K562 (cell line): Measurements from ENCODE around the gene TRMT2A. TPM values are rescaled to one million over a fixed set of nuclear protein-coding genes. Genes with fewer than 3 reads are reported as not detected.
A peak's percentile ranks its signal among the peaks of the same experiment; 100 is the strongest.

ENCODE experiments used
- ATF6 ChIP-seq: sonication (generic); formaldehyde crosslinking; IDR thresholded peaks from 2 replicates; pipeline ENCODE4 v1.4.0; 2020; ENCODE audit warnings: mild to moderate bottlenecking, missing genetic modification reagents
- ETV5 ChIP-seq: sonication (generic); formaldehyde crosslinking; IDR thresholded peaks from 2 replicates; pipeline ENCODE4 v1.4.0; 2020; ENCODE audit warnings: low read depth, mild to moderate bottlenecking, missing genetic modification reagents
- FOXA3 ChIP-seq, 2 experiments: fragments of 450-650 bp in 1 of 2; sonication (generic) in 1 of 2; formaldehyde crosslinking; IDR thresholded peaks in 1 of 2; conservative IDR thresholded peaks in 1 of 2; 2 replicates each; pipeline versions ENCODE4 v1.4.0 to v1.8.0; 2020 to 2022; ENCODE audit warnings: mild to moderate bottlenecking in 2 of 2, missing genetic modification reagents in 1 of 2
- HEY1 ChIP-seq: fragments of 250-450 bp; sonication (Bioruptor Pico); IDR thresholded peaks from 2 replicates; pipeline ENCODE4 v1.5.0; 2020; ENCODE audit warnings: mild to moderate bottlenecking, moderate library complexity, borderline replicate concordance
- MAFG ChIP-seq: fragments of 450-650 bp; conservative IDR thresholded peaks from 2 replicates; pipeline ENCODE4 v1.6.1; 2016; ENCODE audit warnings: missing genetic modification characterization, missing compliant biosample characterization
- NFRKB ChIP-seq: fragments of 450-650 bp; IDR thresholded peaks from 2 replicates; pipeline ENCODE4 v1.6.1; 2016; ENCODE audit warnings: low read depth
- NONO ChIP-seq, 2 experiments: fragments of 200-400 bp in 1 of 2; fragments of 450-650 bp in 1 of 2; formaldehyde crosslinking in 1 of 2; IDR thresholded peaks; 2 replicates each; pipeline ENCODE4 v1.6.1; 2017; ENCODE audit warnings: low read depth in 2 of 2, mild to moderate bottlenecking in 2 of 2, moderate library complexity in 2 of 2, low read length in 1 of 2
- PCBP2 ChIP-seq: fragments of 200-400 bp; formaldehyde crosslinking; IDR thresholded peaks from 2 replicates; pipeline ENCODE4 v1.6.1; 2018; ENCODE audit warnings: low read length, low read depth, mild to moderate bottlenecking, moderate library complexity; ENCODE audit not compliant: poor library complexity, severe bottlenecking
- TCF7 ChIP-seq: sonication (generic); IDR thresholded peaks from 2 replicates; pipeline ENCODE4 v1.6.1; 2016; ENCODE audit warnings: antibody characterized with exemption, borderline replicate concordance
- ZNF184 ChIP-seq: sonication (generic); formaldehyde crosslinking; IDR thresholded peaks from 2 replicates; pipeline ENCODE4 v1.5.0; 2020; ENCODE audit warnings: missing genetic modification reagents
- ZNF197 ChIP-seq: fragments of 200-800 bp; sonication (Bioruptor generic); IDR thresholded peaks from 2 replicates; pipeline ENCODE4 v1.6.1; 2016; ENCODE audit warnings: low read depth, missing genetic modification characterization, missing compliant biosample characterization
- ZNF280A ChIP-seq: fragments of 450-650 bp; IDR thresholded peaks from 2 replicates; pipeline ENCODE4 v1.6.1; 2018; ENCODE audit warnings: mild to moderate bottlenecking, low read depth; ENCODE audit not compliant: partially characterized antibody
- ZNF324 ChIP-seq: fragments of 250-450 bp; sonication (Bioruptor Pico); IDR thresholded peaks from 2 replicates; pipeline ENCODE4 v1.4.0; 2020; ENCODE audit warnings: mild to moderate bottlenecking
- polyA plus RNA-seq, 8 experiments: library from polyadenylated mRNA; depleted of rRNA in 4 of 8; stranded (reverse) in 5 of 8; unstranded in 3 of 8; fragments of >200 nt; fragmentation: Nextera tagmentation in 2 of 8; fragmentation: Illumina TruSeq in 1 of 8; extraction: Ambion mirVana in 2 of 8; extraction: Trizol in 1 of 8; gene quantifications; 2 replicates each; pipeline versions ENCODE4 v1.2.1 to v1.2.3, GENCODE V29; 2011 to 2014; ENCODE audit warnings: inconsistent platforms in 1 of 8, missing spikeins in 1 of 8
- total RNA-seq, 7 experiments: library from RNA; depleted of rRNA in 6 of 7; stranded (reverse); fragments of >200 nt in 6 of 7; fragmentation: Illumina TruSeq in 2 of 7; extraction: Trizol in 2 of 7; gene quantifications; 2 replicates each; pipeline versions ENCODE4 v1.2.1 to v1.2.3, GENCODE V29; 2011 to 2021; ENCODE audit warnings: low replicate concordance in 1 of 7
- TF ChIP-seq, protein P1 (sequence below): sonication (generic); formaldehyde crosslinking; IDR thresholded peaks from 2 replicates; pipeline ENCODE4 v1.8.0; 2022; ENCODE audit warnings: mild to moderate bottlenecking, missing genetic modification reagents, borderline replicate concordance
- TF ChIP-seq, protein P2 (sequence below): fragments of 450-650 bp; IDR thresholded peaks from 2 replicates; pipeline ENCODE4 v1.6.1; 2016; ENCODE audit warnings: antibody characterized with exemption
- TF ChIP-seq, protein P3 (sequence below): IDR thresholded peaks from 2 replicates; pipeline ENCODE4 v1.6.1; 2016; ENCODE audit warnings: missing genetic modification characterization, missing compliant biosample characterization

The TRMT2A gene
- total and polyA plus RNA-seq, 9 of the 15 experiments (the other 6 are each of a cell fraction or from before 2014, with no cell fraction given), result 1.6 to 265 (median 140) TPM

DNA sequence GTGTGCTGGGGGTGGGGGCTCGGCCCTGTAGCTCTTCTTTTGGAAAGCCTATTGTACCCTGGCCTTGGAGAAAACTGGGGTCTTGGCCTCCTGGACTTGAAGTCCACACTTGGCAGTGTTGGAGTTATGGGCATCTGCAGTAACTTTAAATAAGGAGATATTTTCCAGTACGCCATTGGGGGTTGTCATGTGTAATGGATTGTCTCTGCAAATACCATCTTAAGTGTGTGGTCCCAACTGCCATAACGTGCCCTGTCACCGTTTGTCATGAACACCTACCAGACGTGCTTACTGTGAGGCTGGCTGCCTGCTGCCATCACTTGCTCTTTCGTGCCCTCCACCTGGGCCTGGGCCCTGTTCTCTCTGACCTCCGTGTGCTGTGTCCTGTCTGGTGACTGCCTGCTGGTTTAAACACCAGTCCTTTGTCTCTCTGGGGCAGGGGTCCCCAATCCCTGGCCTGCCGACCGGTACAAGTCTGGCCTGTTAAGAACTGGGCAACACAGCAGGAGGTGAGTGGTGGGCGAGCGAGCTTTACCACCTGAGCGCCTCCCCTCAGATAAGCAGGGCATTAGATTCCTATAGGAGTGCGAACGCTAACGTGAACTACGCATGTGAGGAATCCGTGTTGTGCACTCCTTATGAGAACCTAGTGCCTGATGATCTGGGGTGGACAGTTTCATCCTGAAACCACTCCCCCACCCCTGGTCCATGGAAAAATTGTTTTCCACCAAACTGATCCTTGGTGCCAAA, 11.0 kb upstream of the TRMT2A start (continued):
- TF ChIP-seq, protein P1, sequence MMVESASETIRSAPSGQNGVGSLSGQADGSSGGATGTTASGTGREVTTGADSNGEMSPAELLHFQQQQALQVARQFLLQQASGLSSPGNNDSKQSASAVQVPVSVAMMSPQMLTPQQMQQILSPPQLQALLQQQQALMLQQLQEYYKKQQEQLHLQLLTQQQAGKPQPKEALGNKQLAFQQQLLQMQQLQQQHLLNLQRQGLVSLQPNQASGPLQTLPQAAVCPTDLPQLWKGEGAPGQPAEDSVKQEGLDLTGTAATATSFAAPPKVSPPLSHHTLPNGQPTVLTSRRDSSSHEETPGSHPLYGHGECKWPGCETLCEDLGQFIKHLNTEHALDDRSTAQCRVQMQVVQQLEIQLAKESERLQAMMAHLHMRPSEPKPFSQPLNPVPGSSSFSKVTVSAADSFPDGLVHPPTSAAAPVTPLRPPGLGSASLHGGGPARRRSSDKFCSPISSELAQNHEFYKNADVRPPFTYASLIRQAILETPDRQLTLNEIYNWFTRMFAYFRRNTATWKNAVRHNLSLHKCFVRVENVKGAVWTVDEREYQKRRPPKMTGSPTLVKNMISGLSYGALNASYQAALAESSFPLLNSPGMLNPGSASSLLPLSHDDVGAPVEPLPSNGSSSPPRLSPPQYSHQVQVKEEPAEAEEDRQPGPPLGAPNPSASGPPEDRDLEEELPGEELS (CRISPR knock-in tag), result no peak
- no peak for TF ChIP-seq ZNF184 (CRISPR knock-in tag)
- TF ChIP-seq ATF6 (CRISPR knock-in tag), result no peak
- TF ChIP-seq TCF7, result no peak
- TF ChIP-seq ZNF324 (CRISPR knock-in tag), result no peak
- no peak for TF ChIP-seq MAFG (tag)
- no peak for TF ChIP-seq HEY1 (CRISPR knock-in tag)
- TF ChIP-seq ETV5, result no peak
- TF ChIP-seq PCBP2, result no peak
- no peak for TF ChIP-seq ZNF197 (CRISPR knock-in tag)
- TF ChIP-seq NONO (IDR thresholded peaks at IDR 0.05; ENCODE audit: low read depth in 2 of 2, low read length in 1 of 2), result no peak
- 0 out of 4 replicates have a peak, but pooled peaks of 1 of the 2 experiments have one; percentile 21 for TF ChIP-seq FOXA3 (CRISPR knock-in tag; conservative IDR thresholded peaks at IDR 0.05 in 1 of 2, IDR thresholded peaks at IDR 0.05 in 1 of 2)
- TF ChIP-seq NFRKB, result no peak
- no peak for TF ChIP-seq ZNF280A
- TF ChIP-seq, protein P2, sequence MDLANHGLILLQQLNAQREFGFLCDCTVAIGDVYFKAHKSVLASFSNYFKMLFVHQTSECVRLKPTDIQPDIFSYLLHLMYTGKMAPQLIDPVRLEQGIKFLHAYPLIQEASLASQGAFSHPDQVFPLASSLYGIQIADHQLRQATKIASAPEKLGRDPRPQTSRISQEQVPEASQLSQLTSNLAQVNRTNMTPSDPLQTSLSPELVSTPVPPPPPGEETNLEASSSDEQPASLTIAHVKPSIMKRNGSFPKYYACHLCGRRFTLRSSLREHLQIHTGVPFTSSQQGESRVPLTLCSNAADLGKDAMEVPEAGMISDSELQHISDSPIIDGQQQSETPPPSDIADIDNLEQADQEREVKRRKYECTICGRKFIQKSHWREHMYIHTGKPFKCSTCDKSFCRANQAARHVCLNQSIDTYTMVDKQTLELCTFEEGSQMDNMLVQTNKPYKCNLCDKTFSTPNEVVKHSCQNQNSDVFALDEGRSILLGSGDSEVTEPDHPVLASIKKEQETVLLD, result peak; percentile 40; the same call in 1 of the 2 replicates
- TF ChIP-seq, protein P3, sequence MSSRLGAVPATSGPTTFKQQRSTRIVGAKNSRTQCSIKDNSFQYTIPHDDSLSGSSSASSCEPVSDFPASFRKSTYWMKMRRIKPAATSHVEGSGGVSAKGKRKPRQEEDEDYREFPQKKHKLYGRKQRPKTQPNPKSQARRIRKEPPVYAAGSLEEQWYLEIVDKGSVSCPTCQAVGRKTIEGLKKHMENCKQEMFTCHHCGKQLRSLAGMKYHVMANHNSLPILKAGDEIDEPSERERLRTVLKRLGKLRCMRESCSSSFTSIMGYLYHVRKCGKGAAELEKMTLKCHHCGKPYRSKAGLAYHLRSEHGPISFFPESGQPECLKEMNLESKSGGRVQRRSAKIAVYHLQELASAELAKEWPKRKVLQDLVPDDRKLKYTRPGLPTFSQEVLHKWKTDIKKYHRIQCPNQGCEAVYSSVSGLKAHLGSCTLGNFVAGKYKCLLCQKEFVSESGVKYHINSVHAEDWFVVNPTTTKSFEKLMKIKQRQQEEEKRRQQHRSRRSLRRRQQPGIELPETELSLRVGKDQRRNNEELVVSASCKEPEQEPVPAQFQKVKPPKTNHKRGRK (tag), result no peak
